T-helper 2 cell (primary cell): ENCODE results near the gene EIF2S3B.
"Not testable (repeated sequence)": the region's sequence is repeated elsewhere in the genome, so short reads cannot be mapped to it uniquely, and the experiment has no call there.

Experiments
- DNase-seq, 5 experiments: peaks; one replicate each; pipeline versions ENCODE4 v3.0.0 to v3.0.0-alpha.2; 2012 to 2022
- total RNA-seq, 2 donors: gene quantifications; one replicate each; lab custom pipeline; 2026; lab: John Stamatoyannopoulos, UW

Gene EIF2S3B
- total RNA-seq: 2.3 to 7.2 reads per million in 2 donors

DNA sequence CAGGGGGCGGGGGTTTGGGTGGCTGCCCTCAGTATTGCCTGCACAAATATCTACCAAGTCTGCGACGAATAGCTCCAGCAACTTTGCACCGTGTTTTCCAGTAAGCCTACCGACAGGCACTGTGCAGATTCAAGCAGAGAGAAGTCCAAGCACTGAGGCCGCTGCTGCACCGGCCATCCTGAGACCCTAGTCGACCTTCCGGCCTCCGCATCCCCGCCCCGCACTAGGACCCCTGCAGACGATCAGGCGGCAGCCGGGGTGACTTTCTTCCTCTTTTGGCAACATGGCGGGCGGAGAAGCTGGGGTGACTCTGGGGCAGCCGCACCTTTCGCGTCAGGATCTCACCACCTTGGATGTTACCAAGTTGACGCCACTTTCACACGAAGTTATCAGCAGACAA lies at the start of gene EIF2S3B:
Gene EIF2S3B (plus strand): TSS at position 271 of the 400 bp plus-strand sequence. CDS start 13 bp downstream, at position 284.
- DNase-seq: no peak

DNA sequence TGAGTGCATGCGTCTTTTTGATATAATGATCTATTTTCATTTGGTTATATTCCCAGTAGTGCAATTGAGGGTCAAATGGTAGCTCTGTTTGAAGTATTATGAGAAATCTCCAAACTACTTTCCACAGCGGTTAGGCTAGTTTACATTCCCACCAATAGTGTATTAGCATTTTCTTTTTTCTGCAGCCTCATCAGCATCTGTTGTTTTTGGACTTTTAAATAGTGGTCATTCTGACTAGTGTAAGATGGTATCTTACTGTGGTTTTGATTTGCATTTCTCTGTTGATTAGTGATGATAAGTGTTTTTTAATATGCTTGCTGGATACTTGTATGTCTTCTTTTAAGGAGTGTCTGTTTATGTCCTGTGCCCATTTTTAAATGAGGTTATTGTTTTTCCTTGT lies 48.8 kb upstream of the EIF2S3B start:
- no peak for DNase-seq

DNA sequence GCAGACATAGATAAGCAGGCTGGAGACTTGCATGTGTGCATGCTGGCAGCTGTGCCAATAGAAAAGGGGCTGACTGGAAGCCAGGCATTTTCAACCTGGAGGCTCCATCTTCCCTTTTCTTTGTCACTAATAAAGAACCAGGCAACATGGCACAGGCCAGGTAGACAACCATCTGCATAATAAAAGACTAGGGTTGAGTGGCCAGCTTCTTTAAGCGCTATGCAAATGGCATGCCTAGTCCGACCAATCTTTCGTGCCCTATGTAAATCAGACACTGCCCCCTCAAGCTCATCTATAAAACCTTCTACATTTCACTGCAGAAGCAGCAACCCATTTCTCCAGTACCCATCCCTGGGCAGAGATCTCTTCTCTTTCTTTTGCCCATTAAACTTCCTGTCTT lies 47.9 kb upstream of the EIF2S3B start:
- no peak for DNase-seq

DNA sequence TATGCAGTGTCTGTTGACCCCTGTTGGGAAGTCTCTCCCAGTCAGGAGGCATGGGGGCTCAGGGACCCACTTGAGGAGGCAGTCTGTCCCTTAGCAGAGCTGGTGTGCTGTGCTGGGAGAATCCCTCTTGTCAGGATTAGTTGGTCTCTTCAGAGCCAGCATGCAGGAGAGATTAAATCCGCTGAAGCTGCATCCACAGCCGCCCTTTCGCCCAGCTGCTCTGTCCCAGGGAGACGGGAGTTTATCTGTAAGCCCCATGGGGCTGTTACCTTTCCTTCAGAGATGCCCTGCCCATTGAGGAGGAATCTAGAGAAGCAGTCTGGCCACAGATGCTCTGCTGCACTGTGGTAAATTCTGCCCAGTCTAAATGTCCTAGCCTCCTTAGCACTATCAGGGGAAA lies 39.4 kb upstream of the EIF2S3B start:
- no peak for DNase-seq

DNA sequence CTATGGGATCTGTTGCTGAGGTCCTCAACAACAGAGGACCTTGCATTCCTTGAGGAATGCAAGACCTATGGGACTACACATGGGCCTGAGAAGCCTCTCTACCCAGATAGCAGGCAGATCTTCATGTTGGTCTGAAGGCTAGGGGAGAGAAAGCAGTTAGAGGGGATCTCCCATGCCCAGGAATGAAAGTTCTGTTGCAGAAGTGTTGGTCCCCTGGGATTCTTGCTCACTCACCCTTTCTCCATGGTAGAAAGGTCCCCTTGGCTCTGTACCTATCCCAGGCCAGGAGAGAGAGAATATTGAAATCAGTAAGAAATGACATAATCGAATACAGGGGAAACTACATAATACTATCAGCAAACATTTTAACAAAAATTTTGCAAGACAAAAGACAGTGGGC lies 36.0 kb upstream of the EIF2S3B start:
- no peak for DNase-seq

DNA sequence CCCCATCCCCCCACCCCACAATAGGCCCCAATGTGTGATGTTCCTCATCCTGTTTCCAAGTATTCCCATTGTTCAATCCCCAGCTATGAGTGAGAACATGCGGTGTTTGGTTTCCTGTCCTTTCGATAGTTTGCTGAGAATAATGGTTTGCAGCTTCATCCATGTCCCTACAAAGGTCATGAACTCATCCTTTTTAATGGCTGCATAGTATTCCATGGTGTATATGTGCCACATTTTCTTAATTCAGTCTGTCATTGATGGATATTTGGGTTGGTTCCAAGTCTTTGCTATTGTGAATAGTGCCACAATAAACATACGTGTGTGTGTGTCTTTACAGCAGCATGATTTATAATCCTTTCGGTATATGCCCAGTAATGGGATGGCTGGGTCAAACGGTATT lies 32.9 kb upstream of the EIF2S3B start:
- not testable (repeated sequence) for DNase-seq

DNA sequence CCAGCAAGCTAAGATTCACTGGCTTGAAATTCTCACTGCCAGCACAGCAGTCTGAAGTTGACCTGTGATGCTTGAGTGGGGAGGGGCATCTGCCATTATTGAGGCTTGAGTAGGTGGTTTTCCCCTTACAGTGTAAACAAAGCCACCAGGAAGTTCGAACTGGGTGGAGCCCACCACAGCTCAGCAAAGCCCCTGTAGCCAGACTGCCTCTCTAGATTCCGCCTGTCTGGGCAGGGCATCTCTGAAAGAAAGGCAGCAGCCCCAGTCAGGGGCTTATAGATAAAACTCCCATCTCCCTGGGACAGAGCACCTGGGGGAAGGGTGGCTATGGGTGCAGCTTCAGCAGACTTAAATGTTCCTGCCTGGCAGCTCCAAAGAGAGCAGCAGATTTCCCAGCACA lies 23.8 kb upstream of the EIF2S3B start:
- DNase-seq: peak in 1 of 5 experiments; percentile 51

DNA sequence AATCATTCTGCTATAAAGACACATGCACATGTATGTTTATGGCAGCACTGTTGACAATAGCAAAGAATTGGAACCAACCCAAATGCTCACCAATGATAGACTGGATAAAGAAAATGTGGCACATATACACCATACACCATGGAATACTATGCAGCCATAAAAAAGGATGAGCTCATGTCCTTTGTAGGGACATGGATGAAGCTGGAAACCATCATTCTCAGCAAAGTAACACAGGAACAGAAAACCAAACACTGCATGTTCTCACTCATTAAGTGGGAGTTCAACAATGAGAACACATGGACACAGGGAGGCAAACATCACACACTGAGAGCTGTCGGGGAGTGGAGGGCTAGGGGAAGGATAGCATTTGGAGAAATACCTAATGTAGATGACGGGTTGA lies 18.4 kb upstream of the EIF2S3B start:
- DNase-seq: not testable (repeated sequence)

DNA sequence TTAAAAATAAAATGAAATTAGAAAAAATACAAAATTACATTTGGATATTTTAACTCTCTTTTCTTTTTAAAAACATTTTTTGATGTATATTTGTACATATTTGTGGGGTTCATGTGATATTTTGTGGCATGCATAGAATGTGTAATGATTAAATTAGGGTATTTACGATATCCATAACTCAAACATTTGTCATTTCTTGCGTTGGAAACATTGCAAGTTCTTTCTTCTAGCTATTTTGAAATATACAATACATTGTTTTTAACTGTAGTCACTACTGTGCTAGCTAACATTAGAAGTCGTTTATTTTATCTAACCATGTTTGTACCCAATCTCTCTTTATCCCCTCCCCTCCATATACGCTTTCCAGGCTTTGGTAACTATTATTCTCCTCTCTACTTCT lies 13.9 kb upstream of the EIF2S3B start:
- DNase-seq: no peak

DNA sequence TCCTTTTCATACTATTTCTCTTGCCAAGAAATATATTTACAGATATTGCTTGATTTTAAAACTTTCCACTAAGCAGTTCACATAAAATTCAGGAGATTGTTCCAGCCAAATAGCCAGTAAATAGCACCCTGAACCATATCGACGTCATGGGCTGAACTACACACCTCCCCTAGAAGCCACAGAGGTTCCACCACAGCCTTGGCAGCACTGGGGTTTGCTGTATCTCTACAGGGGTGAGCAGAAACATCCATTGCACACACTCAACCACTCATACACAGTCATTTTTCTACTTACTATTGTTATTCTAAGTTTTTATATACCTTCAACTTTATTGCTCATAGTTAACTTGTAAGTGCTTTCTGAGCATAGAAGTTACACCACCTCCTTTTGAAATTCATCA lies 8.1 kb upstream of the EIF2S3B start:
- peak in 2 of 5 experiments; percentile 35 to 54 for DNase-seq

DNA sequence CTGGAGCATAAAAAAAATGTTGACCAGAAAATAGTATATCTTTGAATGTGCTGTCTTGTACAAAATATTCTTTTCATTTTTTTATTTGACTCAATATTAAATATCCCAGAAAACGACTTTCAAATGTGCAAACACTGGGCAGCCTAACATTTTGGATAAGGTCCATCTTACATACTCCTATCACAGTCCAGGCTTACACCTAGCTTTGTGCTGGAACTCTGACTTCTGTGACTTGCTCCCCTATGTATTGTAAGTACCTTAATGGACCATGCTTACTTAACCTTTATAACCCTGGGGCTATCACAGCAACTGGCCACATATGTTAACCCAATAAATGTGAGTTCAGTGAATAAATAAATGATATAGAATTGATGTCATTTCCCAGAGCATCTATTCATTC lies 7.6 kb upstream of the EIF2S3B start:
- DNase-seq: no peak

DNA sequence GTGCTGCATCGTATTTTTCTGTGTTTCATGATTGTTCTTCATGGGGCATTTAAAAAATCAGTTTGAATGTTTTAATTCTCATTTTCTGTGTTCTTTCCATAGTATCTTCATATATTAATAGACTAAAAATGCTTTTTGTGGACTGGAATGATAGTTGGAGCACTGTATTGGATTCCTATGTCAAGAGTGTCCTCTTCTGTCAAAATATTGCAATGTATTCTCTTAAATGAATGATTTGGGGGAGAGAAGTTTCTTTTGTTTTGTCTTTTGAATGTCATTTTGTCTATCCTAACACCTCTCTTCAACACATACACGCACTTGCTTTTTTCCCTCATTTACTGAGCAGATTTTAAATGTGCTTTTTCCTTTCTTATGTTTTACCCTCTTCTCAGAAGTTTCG lies 4.7 kb upstream of the EIF2S3B start:
- no peak for DNase-seq

DNA sequence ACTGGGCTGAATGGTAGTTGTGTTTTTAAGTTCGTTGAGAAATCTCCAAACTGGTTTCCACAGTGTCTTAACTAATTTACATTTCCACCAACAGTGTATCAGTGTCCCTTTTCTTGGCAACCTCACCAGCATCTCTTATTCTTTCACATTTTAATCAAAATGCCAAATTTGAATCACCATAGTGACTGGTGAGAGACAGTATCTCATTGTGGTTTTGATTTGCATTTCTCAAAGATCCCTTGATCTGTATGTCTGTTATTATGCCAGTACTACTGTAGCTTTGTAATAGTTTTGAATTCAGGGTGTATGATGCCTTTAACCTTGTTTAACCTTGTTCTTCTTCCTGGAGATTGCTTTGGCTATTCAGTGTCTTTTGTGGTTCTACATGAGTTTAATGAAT lies 2.2 kb upstream of the EIF2S3B start:
- DNase-seq: peak in 2 of 5 experiments; percentile 4 to 22

DNA sequence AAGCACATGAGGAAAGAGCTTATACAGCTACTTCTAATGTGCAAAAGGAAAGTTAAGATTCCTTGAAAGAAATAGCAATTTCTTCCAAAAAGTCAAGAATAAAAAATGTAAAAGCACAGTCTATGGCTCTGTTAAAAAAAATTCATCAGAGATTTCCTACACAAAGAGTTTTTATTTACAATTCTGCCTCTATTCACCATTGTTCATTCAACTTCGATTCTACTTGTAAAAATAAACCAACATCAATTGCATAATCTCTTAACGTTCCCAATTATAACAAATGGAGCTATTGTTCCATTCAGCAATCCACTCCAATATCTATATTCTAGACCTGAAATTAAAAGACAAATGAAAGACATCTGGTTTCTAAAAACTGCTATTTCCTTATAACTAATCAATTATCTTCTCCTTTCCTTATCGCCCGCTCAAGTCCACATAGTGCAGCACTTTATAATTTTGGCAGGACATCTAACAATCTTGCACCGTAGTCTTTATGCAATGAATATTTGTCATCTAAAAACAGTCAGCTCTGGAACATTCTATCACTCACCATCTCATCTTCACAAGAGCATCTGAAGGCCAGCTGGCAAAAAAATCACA lies 6.2 kb downstream of the EIF2S3B start:
- no peak for DNase-seq

DNA sequence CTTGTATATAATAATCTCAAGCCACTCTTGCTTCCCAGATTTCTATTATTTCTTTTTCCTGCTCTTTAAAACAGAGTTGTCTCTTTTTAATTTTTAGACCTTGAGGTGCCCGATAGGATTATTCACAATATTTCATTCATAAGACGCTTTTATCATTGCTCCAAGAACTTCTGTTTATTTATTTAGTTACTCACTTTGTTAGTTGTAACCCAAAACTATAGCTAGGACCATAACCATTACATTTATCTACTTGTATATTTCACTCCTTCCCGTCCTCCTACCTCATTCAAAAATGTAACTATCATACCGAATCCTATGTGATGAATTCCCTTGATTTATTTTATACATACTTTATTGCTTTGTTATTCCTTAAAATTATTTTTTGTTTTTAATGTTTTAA lies 7.1 kb downstream of the EIF2S3B start:
- DNase-seq: no peak

DNA sequence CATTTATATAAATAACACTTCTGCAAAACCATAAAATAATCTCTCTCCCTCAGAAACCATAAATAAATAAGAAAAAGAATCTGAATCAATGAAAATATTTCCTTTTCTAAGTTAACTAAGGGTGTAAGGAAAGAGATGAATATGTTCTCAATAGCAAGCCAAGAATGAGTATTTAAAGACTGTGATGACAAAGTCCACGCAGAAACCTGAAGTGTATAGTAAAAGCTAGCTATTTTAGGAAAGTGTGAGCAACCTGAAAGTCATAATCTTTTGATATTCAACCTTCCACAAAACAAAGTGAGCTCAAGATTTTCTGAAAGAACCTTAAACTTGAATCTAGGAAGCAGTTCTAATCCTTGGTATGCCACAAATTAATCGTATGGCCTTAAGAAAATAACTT lies 15.9 kb downstream of the EIF2S3B start:
- no peak for DNase-seq

DNA sequence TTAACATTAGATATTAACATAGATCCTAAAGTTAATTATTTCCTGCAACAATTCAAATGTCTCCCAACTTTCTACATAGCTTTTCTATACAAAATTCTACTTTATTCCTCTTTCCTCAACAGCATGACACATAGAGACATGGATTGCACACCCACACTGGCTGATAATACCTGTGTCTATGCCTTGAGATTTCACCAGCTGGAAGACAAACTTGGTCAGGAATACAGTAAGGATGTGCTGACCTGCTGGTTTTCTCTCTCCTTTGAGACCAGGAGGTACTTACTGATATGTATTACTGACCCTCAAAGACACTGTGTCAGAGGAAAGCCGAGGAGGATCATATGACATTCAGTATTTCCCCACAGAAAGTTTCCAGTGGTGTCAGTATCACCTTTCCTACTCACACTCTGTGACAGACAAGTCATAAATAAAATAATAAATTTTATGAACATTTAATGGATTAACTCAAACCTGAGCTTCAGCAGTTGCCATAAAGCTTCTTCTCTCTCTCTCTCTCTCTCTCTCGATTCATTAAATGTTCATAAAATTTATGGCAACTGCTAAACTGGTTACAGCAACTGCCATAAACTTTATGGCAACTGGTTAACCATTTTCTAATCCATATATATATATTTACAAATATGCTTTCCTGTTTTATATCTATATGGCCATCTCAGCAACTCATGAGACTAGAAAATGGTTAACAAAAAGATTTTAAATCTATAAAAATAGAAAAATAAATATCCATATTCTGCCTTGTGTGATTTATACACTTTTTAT lies 22.7 kb downstream of the EIF2S3B start:
- no peak for DNase-seq

DNA sequence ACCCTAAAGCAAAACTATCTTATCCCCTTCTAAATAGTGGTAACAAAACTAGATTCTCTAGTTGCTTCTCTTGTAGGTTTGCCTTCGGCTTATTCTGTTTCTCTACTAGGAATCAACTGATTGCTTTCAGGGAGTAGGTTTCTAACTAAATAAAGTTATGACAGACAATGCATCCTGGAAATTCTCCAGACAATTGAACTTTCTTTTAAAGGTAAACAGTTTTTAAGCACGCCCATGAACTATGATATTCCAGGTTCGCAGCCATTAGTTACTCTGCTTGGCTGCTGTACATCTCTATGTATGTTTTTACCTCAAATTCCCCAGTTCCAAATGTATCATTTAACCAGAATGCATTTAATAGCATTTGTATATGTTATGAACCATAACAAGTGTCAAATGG lies 23.9 kb downstream of the EIF2S3B start:
- no peak for DNase-seq

DNA sequence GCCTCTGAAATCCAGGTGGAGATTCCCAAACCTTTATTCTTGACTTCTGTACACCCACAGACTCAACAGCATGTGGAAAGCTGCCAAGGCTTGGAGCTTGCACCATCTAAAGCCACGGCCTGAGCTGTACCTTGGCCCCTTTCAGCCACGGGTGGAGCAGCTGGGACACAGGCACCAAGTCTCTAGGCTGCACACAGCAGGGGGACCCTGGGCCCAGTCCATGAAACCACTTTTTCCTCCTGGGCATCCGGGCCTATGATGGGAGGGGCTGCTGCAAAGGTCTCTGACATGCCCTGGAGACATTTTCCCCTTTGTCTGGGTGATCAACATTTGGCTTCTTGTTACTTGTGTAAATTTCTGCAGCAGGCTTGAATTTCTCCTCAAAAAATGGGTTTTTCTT lies 32.0 kb downstream of the EIF2S3B start:
- no peak for DNase-seq

DNA sequence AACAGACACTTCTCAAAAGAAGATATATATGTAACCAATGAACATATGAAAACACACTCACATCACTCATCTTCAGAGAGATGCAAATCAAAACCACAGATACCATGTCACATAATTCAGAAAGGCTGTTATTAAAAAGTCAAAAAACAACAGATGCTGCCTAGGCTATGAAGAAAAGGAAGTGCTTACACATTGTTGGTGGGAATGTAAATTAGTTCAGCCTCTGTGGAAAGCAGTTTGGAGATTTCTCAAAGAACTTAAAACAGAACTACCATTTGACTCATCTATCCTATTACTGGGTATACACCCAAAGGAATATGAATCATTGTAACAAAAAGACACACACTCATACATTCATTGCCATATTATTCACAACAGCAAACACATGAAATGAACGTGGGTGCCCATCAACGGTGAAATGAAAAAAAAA lies 35.1 kb downstream of the EIF2S3B start:
- peak in 1 of 5 experiments; percentile 44 for DNase-seq

DNA sequence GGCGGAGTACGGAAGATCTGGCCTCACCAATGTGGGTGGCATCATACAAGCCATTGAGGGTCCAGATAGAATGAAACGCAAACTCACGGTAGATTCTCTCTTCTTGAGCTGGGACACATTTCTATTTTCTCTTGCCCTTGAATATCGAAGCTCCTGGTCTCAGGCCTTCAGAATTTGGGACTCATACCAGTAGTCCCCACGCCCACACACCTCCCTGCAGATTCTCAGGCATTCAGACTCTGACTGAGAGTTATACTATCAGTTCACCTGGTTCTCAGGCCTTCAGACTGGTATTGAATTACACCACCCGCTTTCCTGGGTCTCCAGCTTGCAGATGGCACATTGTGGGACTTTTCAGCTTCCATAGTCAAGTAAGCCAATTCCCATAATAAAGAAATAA lies 37.8 kb downstream of the EIF2S3B start:
- no peak for DNase-seq

DNA sequence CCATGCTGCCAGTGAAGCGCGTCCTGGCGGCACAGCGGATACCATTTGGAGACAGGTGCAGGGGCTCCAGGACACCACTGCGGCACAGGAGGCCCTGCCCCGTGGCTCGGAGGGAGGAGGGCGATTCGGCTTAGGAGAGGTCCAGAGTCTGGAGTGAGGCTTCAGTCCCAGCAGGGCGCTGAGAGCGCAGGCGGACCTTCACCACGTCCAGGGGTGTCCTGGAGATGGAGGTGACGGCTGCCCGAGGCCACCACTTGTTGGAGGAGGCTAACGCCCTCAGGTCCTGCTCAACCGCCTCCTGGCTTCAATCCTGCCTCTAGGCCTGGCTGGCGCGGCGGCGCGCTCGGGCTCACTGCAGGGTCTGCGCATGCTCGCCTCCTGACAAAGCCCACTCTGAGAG lies 45.7 kb downstream of the EIF2S3B start:
- peak in 1 of 5 experiments; percentile 7 for DNase-seq

DNA sequence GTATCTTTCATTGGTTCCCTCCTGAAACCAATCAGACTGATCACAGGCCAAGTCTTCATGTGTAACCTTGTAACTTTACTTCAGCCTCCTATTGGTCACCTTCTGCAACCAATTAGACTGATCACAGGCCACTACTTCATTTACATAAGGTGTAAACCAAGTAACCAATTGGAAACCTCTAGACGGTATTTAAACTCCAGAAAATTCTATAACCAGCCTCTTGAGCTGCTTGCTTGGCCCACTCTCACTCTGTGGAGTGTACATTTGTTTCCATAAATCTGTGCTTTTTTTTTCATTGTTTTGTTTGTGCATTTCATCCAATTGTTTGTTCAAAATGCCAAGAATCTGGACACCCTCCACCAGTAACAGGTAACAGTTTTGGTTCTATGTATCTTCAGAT lies 47.5 kb downstream of the EIF2S3B start:
- peak in 2 of 5 experiments; percentile 10 to 29 for DNase-seq

DNA sequence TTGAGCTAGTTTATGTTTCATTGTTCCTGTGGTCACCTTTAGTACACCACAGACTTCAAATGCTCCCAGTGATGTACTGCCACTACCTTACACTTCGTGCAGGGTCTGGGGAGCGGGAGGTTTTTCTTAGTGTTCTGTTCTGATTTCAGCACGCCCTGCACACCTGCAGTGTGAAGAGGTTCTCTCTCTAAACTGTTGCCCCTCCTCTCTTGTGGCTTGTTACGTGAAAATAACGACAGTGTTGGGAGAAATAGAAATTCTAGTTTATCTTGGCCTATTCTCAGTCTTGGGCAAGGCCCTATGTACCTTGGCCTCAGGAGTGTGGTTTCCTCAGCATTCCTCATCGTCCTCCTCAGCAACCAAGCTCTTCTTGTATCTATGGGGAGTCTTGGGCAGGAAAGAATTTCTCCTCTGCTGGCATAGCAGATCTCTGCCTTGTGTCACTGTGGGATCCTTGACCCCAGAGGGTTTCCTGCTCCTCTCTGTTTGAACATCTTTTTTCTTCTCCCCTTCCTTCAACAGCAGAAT lies 48.6 kb downstream of the EIF2S3B start:
- DNase-seq: peak in 1 of 5 experiments; percentile 49
